Gastrocnemius medialis (tissue), 4 donors: ENCODE data around the gene IFNL4.

Experiments used
- POLR2A ChIP-seq, 2 donors: fragments of 450-650 bp; IDR thresholded peaks; one replicate each; pipeline ENCODE4 v1.6.1; 2017; ENCODE audit warnings: antibody characterized with exemption in 2 of 2, mild to moderate bottlenecking in 2 of 2, moderate library complexity in 2 of 2
- TF ChIP-seq, protein P1 (sequence below), 5 experiments: fragments of 450-650 bp in 3 of 5; fragments of 200-600 bp in 2 of 5; sonication (generic) in 2 of 5; IDR thresholded peaks in 4 of 5; conservative IDR thresholded peaks in 1 of 5; 1 replicate in 4 of 5; 2 replicates in 1 of 5; pipeline ENCODE4 v1.5.1; 2016 to 2019; ENCODE audit warnings: antibody characterized with exemption in 5 of 5, mild to moderate bottlenecking in 3 of 5, moderate library complexity in 3 of 5

DNA sequence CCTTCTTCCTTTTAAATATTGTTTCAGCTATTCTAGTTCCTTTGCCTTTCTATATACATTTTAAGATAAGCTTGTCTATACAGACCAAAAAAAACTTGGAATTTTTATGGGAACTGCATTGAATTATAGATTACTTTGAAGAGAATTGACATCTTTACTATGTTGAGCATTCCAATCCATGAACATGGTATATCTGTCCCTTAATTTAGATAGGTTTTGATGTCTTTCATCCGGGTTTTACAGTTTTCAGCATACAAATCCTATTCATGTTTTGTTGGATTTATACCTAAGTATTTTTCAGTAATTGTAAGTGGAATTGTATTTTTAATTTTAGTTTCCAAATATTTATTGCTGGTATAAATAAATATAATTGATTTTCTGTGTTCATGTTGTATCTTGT lies 35.4 kb upstream of the IFNL4 start:
- no peak for TF ChIP-seq POLR2A (IDR thresholded peaks at IDR 0.05)
- TF ChIP-seq, protein P1, sequence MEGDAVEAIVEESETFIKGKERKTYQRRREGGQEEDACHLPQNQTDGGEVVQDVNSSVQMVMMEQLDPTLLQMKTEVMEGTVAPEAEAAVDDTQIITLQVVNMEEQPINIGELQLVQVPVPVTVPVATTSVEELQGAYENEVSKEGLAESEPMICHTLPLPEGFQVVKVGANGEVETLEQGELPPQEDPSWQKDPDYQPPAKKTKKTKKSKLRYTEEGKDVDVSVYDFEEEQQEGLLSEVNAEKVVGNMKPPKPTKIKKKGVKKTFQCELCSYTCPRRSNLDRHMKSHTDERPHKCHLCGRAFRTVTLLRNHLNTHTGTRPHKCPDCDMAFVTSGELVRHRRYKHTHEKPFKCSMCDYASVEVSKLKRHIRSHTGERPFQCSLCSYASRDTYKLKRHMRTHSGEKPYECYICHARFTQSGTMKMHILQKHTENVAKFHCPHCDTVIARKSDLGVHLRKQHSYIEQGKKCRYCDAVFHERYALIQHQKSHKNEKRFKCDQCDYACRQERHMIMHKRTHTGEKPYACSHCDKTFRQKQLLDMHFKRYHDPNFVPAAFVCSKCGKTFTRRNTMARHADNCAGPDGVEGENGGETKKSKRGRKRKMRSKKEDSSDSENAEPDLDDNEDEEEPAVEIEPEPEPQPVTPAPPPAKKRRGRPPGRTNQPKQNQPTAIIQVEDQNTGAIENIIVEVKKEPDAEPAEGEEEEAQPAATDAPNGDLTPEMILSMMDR (IDR thresholded peaks at IDR 0.05 in 4 of 5, conservative IDR thresholded peaks at IDR 0.05 in 1 of 5), result no peak
